ENCODE measurements around the gene PLXNA4. TPM values are rescaled to one million over a fixed set of nuclear protein-coding genes. Genes with fewer than 3 reads are reported as not detected.

PLXNA4 gene
- total RNA-seq, 1 experiment from 2014 or later, result 0.10 TPM

DNA sequence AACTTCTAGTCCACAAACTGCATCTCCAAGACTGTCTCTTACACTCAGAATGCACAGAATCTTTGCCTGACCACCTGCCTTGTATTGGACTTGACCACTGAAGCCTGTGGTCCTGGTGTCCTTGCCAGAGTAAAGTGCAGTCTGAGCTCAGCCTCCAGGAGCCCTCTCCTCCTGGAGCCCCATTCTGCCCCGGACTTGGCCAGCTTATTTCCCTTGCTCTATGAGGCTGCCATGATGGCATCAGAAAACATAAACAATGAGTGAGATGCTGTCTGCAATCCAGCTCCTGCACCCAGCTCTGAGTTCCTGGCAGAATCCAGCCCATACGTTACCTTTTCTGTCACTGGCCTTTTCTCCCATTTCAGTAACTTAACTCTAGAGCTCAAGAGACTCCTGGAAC is 494.6 kb downstream of the PLXNA4 start:
- TF ChIP-seq, protein P1, sequence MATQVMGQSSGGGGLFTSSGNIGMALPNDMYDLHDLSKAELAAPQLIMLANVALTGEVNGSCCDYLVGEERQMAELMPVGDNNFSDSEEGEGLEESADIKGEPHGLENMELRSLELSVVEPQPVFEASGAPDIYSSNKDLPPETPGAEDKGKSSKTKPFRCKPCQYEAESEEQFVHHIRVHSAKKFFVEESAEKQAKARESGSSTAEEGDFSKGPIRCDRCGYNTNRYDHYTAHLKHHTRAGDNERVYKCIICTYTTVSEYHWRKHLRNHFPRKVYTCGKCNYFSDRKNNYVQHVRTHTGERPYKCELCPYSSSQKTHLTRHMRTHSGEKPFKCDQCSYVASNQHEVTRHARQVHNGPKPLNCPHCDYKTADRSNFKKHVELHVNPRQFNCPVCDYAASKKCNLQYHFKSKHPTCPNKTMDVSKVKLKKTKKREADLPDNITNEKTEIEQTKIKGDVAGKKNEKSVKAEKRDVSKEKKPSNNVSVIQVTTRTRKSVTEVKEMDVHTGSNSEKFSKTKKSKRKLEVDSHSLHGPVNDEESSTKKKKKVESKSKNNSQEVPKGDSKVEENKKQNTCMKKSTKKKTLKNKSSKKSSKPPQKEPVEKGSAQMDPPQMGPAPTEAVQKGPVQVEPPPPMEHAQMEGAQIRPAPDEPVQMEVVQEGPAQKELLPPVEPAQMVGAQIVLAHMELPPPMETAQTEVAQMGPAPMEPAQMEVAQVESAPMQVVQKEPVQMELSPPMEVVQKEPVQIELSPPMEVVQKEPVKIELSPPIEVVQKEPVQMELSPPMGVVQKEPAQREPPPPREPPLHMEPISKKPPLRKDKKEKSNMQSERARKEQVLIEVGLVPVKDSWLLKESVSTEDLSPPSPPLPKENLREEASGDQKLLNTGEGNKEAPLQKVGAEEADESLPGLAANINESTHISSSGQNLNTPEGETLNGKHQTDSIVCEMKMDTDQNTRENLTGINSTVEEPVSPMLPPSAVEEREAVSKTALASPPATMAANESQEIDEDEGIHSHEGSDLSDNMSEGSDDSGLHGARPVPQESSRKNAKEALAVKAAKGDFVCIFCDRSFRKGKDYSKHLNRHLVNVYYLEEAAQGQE (IDR thresholded peaks at IDR 0.05; ENCODE audit: insufficient read depth in 1 of 2, low read depth in 2 of 2, low read length in 1 of 2), result no peak
- TF ChIP-seq SIN3A (IDR thresholded peaks at IDR 0.05; ENCODE audit: borderline replicate concordance, insufficient read depth, low read depth, low read length) (no peak), POLR2AphosphoS5 (IDR thresholded peaks at IDR 0.05; ENCODE audit: low read depth, low read length) (no peak), TCF7L2 (IDR thresholded peaks at IDR 0.05; ENCODE audit: low read depth, low read length) (no peak)
- TF ChIP-seq, protein P2, sequence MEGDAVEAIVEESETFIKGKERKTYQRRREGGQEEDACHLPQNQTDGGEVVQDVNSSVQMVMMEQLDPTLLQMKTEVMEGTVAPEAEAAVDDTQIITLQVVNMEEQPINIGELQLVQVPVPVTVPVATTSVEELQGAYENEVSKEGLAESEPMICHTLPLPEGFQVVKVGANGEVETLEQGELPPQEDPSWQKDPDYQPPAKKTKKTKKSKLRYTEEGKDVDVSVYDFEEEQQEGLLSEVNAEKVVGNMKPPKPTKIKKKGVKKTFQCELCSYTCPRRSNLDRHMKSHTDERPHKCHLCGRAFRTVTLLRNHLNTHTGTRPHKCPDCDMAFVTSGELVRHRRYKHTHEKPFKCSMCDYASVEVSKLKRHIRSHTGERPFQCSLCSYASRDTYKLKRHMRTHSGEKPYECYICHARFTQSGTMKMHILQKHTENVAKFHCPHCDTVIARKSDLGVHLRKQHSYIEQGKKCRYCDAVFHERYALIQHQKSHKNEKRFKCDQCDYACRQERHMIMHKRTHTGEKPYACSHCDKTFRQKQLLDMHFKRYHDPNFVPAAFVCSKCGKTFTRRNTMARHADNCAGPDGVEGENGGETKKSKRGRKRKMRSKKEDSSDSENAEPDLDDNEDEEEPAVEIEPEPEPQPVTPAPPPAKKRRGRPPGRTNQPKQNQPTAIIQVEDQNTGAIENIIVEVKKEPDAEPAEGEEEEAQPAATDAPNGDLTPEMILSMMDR (IDR thresholded peaks at IDR 0.05), result no peak
- Histone ChIP-seq H3K9me3 (ENCODE audit: control insufficient read depth, insufficient read depth, low read depth, low read length) (no peaks in the 10 kb centered on the region), H3K36me3 (ENCODE audit: control insufficient read depth, insufficient read depth, low read length) (no peaks in the 10 kb centered on the region), H3K4me3 (ENCODE audit: low read depth in 2 of 2, low read length in 2 of 2) (no peak overlapping the region), H3K27me3 (ENCODE audit: control insufficient read depth, insufficient read depth, low read length) (no peaks in the 10 kb centered on the region; the same call in 1 of the 2 replicates), H3K27ac (ENCODE audit: low read length) (no peak overlapping the region), H3K4me1 (ENCODE audit: control insufficient read depth, insufficient read depth, low read length) (no peaks in the 10 kb centered on the region)
- ChIA-PET POLR2A (no interaction called here), CTCF (no interaction called here)
- intact Hi-C loops (cut with micrococcal nuclease; ENCODE audit: unreplicated experiment) (no loop called here), in situ Hi-C loops (cut with HindIII; ENCODE audit: low pct_unique_long_range_greater_than_20kb, low sequenced_read_pairs) (no loop called here)
- BruUV-seq (replicated peaks), result no TSS peak
- ATAC-seq, result no peak
- DNase-seq (ENCODE audit: low read depth, low spot score), result no peak

- TF ChIP-seq POLR2AphosphoS5 (IDR thresholded peaks at IDR 0.05; ENCODE audit: low read depth, low read length), result no peak
- TF ChIP-seq TCF7L2 (IDR thresholded peaks at IDR 0.05; ENCODE audit: low read depth, low read length), result no peak
- TF ChIP-seq, protein P1 (IDR thresholded peaks at IDR 0.05; ENCODE audit: insufficient read depth in 1 of 2, low read depth in 2 of 2, low read length in 1 of 2), result no peak
- TF ChIP-seq, protein P2 (IDR thresholded peaks at IDR 0.05), result no peak
- TF ChIP-seq SIN3A (IDR thresholded peaks at IDR 0.05; ENCODE audit: borderline replicate concordance, insufficient read depth, low read depth, low read length), result no peak
- ATAC-seq (no peak), DNase-seq (ENCODE audit: low read depth, low spot score) (no peak)
- H3K4me1 ChIP-seq (ENCODE audit: control insufficient read depth, insufficient read depth, low read length), result no peaks in the 10 kb centered on the region
- no TSS peak for BruUV-seq (replicated peaks)
- ChIA-PET CTCF (no interaction called here), POLR2A (interaction anchor here (0.6 kb wide), 1 partner anchor 39 kb away, joined by 3 read pairs; no protein-coding TSS in a partner anchor)
- no peak overlapping the region for H3K4me3 ChIP-seq (ENCODE audit: low read depth in 2 of 2, low read length in 2 of 2)
- H3K27ac ChIP-seq (ENCODE audit: low read length), result no peak overlapping the region
- no peaks in the 10 kb centered on the region; the same call in 1 of the 2 replicates for H3K27me3 ChIP-seq (ENCODE audit: control insufficient read depth, insufficient read depth, low read length)
- in situ Hi-C loops (cut with HindIII; ENCODE audit: low pct_unique_long_range_greater_than_20kb, low sequenced_read_pairs) (no loop called here), intact Hi-C loops (cut with micrococcal nuclease; ENCODE audit: unreplicated experiment) (no loop called here)
- no peaks in the 10 kb centered on the region for H3K9me3 ChIP-seq (ENCODE audit: control insufficient read depth, insufficient read depth, low read depth, low read length)
- H3K36me3 ChIP-seq (ENCODE audit: control insufficient read depth, insufficient read depth, low read length), result no peaks in the 10 kb centered on the region
Measured at GRCh38 chr7:132080967-132081668, 495.2 kb downstream of the PLXNA4 start.

Measured in Panc1 (cell line).